GM04504 (cell line): ENCODE data around the gene ARHGAP27.
"Not testable (repeated sequence)": the region's sequence is repeated elsewhere in the genome, so short reads cannot be mapped to it uniquely, and the experiment has no call there.

Experiments used
- DNase-seq: peaks from one replicate; pipeline ENCODE4 v3.0.0-alpha.2; 2012; ENCODE audit warnings: low read depth

The ARHGAP27 gene

GRCh38 chr17:45361451-45361850 is 71.2 kb downstream of the ARHGAP27 start:
- DNase-seq, result no peak

GRCh38 chr17:45357364-45357997 is 75.2 kb downstream of the ARHGAP27 start:
- DNase-seq, result no peak

- no peak for DNase-seq
Observed at GRCh38 chr17:45355087-45355486, 77.6 kb downstream of the ARHGAP27 start.

- DNase-seq, result no peak
Observed at GRCh38 chr17:45353043-45353442, 79.6 kb downstream of the ARHGAP27 start.

GRCh38 chr17:45351831-45352230 is 80.8 kb downstream of the ARHGAP27 start:
- DNase-seq, result no peak

GRCh38 chr17:45347444-45347843 is 85.2 kb downstream of the ARHGAP27 start:
- no peak for DNase-seq

GRCh38 chr17:45346216-45347015 is 86.3 kb downstream of the ARHGAP27 start:
- DNase-seq, result no peak

GRCh38 chr17:45345554-45346215 is 87.0 kb downstream of the ARHGAP27 start:
- DNase-seq, result peak; percentile 90

- no peak for DNase-seq
Observed at GRCh38 chr17:45345246-45345553, 87.5 kb downstream of the ARHGAP27 start.

- not testable (repeated sequence) for DNase-seq
Observed at GRCh38 chr17:45343967-45344664, 88.6 kb downstream of the ARHGAP27 start.
